ENCODE measurements around the gene CFAP107.
"Not testable (repeated sequence)": the region's sequence is repeated elsewhere in the genome, so short reads cannot be mapped to it uniquely, and the experiment has no call there.

DNA sequence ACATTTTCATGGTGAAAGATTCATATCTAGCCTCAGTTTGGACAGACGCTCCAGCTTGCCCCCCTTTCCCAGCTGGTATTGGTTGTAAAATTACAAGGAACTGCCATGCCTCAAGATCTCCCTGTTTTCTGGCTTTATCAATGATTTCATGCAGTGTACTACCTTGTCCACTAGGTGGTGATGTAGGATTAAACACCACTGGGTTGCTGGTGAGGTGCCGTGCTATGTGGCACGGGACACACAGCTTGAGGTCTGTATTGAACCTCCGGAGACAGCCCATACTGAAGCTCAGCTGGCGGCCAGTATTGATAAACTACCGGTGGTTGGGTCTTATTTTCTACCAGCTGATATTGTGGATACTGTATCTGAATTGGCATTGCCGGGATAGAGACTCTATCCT lies 37.8 kb downstream of the CFAP107 start:
- TF ChIP-seq POLR2A, TAF1 (IDR thresholded peaks at IDR 0.05; ENCODE audit: low read depth, low read length): not testable (repeated sequence)

All from GM12891 (cell line).